Neural cell (in vitro differentiated cells): Measurements from ENCODE around the gene ADGRF1. TPM values are rescaled to one million over a fixed set of nuclear protein-coding genes. Genes with fewer than 3 reads are reported as not detected.

Experiments
- H2AFZ ChIP-seq: fragments of 200-600, 300-800 bp; sonication (generic), shearing (Covaris generic); 2 replicates; pipeline ENCODE4 v1.6.0; 2014; ENCODE audit warnings: low read depth, mild to moderate bottlenecking, antibody characterized with exemption, low read length, moderate library complexity
- H3F3A ChIP-seq: fragments of 200-600 bp; shearing (Covaris generic); 2 replicates; pipeline ENCODE4 v1.6.1; 2016; ENCODE audit warnings: mild to moderate bottlenecking, moderate library complexity, mixed read lengths, antibody characterized with exemption, low read length; ENCODE audit not compliant: insufficient read depth, poor library complexity, severe bottlenecking
- H3K27ac ChIP-seq: fragments of 200-600, 300-800 bp; sonication (generic), shearing (Covaris generic); 2 replicates; pipeline ENCODE4 v1.5.1; 2014; ENCODE audit warnings: mild to moderate bottlenecking, low read length, moderate library complexity
- H3K27me3 ChIP-seq: fragments of 300-800, 200-600 bp; sonication (generic), shearing (Covaris generic); 2 replicates; pipeline ENCODE4 v1.6.0; 2014; ENCODE audit warnings: mild to moderate bottlenecking, low read depth, low read length, moderate library complexity; ENCODE audit not compliant: insufficient read depth
- H3K36me3 ChIP-seq: fragments of 300-800, 200-600 bp; sonication (generic), shearing (Covaris generic); 2 replicates; pipeline ENCODE4 v1.5.1; 2014; ENCODE audit warnings: mild to moderate bottlenecking, antibody characterized with exemption, low read length, moderate library complexity; ENCODE audit not compliant: insufficient read depth
- H3K4me2 ChIP-seq: fragments of 300-800, 200-600 bp; sonication (generic), shearing (Covaris generic); 2 replicates; pipeline ENCODE4 v1.6.0; 2014; ENCODE audit warnings: mild to moderate bottlenecking, low read length
- H3K4me3 ChIP-seq: fragments of 300-800, 200-600 bp; sonication (generic), shearing (Covaris generic); 2 replicates; pipeline ENCODE4 v1.5.1; 2014; ENCODE audit warnings: mild to moderate bottlenecking, low read length, moderate library complexity
- H3K79me2 ChIP-seq: fragments of 200-600 bp; shearing (Covaris generic); replicated peaks from 2 replicates; pipeline ENCODE4 v1.6.0; 2014; ENCODE audit warnings: mild to moderate bottlenecking, low read length, moderate library complexity; ENCODE audit not compliant: insufficient read depth
- H3K9ac ChIP-seq: fragments of 300-800, 200-600 bp; sonication (generic), shearing (Covaris generic); 2 replicates; pipeline ENCODE4 v1.6.1; 2016; ENCODE audit warnings: mild to moderate bottlenecking, low read length, mixed read lengths
- H3K9me2 ChIP-seq: fragments of 200-600 bp; shearing (Covaris generic); 2 replicates; pipeline ENCODE4 v1.6.1; 2016; ENCODE audit warnings: mild to moderate bottlenecking, low read length, mixed read lengths; ENCODE audit not compliant: insufficient read depth
- H3K9me3 ChIP-seq: fragments of 200-600, 300-800 bp; sonication (generic), shearing (Covaris generic); 2 replicates; pipeline ENCODE4 v1.6.1; 2016; ENCODE audit warnings: mild to moderate bottlenecking, mixed run types, low read length, moderate library complexity, mixed read lengths
- H4K20me1 ChIP-seq: fragments of 200-600 bp; shearing (Covaris generic); 2 replicates; pipeline ENCODE4 v1.6.1; 2016; ENCODE audit warnings: mild to moderate bottlenecking, mixed run types; ENCODE audit not compliant: insufficient read depth
- CTCF ChIP-seq: fragments of 450-650 bp; IDR thresholded peaks from 2 replicates; pipeline ENCODE4 v1.5.1; 2014; ENCODE audit warnings: antibody characterized with exemption, mild to moderate bottlenecking, moderate library complexity; ENCODE audit not compliant: poor library complexity, severe bottlenecking
- EP300 ChIP-seq: fragments of 450-650 bp; conservative IDR thresholded peaks from 2 replicates; pipeline ENCODE4 v1.6.1; 2014; ENCODE audit warnings: antibody characterized with exemption, mild to moderate bottlenecking, moderate library complexity; ENCODE audit not compliant: poor library complexity, severe bottlenecking
- EZH2 ChIP-seq: fragments of 200-600, 300-800 bp; shearing (Covaris generic), sonication (generic); IDR thresholded peaks from 2 replicates; pipeline ENCODE4 v1.6.1; 2014; ENCODE audit warnings: antibody characterized with exemption, low read length, borderline replicate concordance, mild to moderate bottlenecking; ENCODE audit not compliant: insufficient read depth, poor library complexity, severe bottlenecking
- MXI1 ChIP-seq: fragments of 450-650 bp; conservative IDR thresholded peaks from 2 replicates; pipeline ENCODE4 v1.6.1; 2014; ENCODE audit warnings: antibody characterized with exemption, mild to moderate bottlenecking; ENCODE audit not compliant: poor library complexity, severe bottlenecking
- POLR2AphosphoS5 ChIP-seq: IDR thresholded peaks from 2 replicates; pipeline ENCODE4 v1.6.1; 2012
- RAD21 ChIP-seq: fragments of 450-650 bp; conservative IDR thresholded peaks from 2 replicates; pipeline ENCODE4 v1.6.1; 2014; ENCODE audit warnings: antibody characterized with exemption, mild to moderate bottlenecking, moderate library complexity
- SMC3 ChIP-seq: fragments of 450-650 bp; conservative IDR thresholded peaks from 2 replicates; pipeline ENCODE4 v1.6.1; 2014; ENCODE audit warnings: antibody characterized with exemption, mild to moderate bottlenecking, moderate library complexity; ENCODE audit not compliant: poor library complexity
- TAF1 ChIP-seq: IDR thresholded peaks from 2 replicates; pipeline ENCODE4 v1.6.1; 2012; ENCODE audit warnings: low read depth
- polyA plus RNA-seq: library from polyadenylated mRNA; depleted of rRNA; stranded (reverse); fragments of >200 nt; gene quantifications from 2 replicates; pipeline ENCODE4 v1.2.3, GENCODE V29; 2014
- TF ChIP-seq, protein P1 (sequence below): IDR thresholded peaks from 2 replicates; pipeline ENCODE4 v1.6.1; 2012; ENCODE audit warnings: borderline replicate concordance

ADGRF1 gene
- polyA plus RNA-seq, 1 donor from 2014 or later, result not detected

- Histone ChIP-seq H3K9ac (no peak overlapping the region), H3F3A (no peaks in the 10 kb centered on the region), H3K4me2 (no peak overlapping the region), H3K9me2 (no peaks in the 10 kb centered on the region), H3K27me3 (no peaks in the 10 kb centered on the region), H3K27ac (no peak overlapping the region), H4K20me1 (no peaks in the 10 kb centered on the region), H3K36me3 (no peaks in the 10 kb centered on the region), H2AFZ (no peak overlapping the region), H3K9me3 (no peaks in the 10 kb centered on the region), H3K79me2 (no peaks in the 10 kb centered on the region), H3K4me3 (no peak overlapping the region)
- TF ChIP-seq POLR2AphosphoS5, result no peak
- TF ChIP-seq RAD21, result no peak
- no peak for TF ChIP-seq CTCF
- TF ChIP-seq EZH2, result no peak
- no peak for TF ChIP-seq SMC3
- no peak for TF ChIP-seq EP300
- no peak for TF ChIP-seq TAF1
- TF ChIP-seq, protein P1, sequence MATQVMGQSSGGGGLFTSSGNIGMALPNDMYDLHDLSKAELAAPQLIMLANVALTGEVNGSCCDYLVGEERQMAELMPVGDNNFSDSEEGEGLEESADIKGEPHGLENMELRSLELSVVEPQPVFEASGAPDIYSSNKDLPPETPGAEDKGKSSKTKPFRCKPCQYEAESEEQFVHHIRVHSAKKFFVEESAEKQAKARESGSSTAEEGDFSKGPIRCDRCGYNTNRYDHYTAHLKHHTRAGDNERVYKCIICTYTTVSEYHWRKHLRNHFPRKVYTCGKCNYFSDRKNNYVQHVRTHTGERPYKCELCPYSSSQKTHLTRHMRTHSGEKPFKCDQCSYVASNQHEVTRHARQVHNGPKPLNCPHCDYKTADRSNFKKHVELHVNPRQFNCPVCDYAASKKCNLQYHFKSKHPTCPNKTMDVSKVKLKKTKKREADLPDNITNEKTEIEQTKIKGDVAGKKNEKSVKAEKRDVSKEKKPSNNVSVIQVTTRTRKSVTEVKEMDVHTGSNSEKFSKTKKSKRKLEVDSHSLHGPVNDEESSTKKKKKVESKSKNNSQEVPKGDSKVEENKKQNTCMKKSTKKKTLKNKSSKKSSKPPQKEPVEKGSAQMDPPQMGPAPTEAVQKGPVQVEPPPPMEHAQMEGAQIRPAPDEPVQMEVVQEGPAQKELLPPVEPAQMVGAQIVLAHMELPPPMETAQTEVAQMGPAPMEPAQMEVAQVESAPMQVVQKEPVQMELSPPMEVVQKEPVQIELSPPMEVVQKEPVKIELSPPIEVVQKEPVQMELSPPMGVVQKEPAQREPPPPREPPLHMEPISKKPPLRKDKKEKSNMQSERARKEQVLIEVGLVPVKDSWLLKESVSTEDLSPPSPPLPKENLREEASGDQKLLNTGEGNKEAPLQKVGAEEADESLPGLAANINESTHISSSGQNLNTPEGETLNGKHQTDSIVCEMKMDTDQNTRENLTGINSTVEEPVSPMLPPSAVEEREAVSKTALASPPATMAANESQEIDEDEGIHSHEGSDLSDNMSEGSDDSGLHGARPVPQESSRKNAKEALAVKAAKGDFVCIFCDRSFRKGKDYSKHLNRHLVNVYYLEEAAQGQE, result no peak
- no peak for TF ChIP-seq MXI1
These were observed 27.0 kb upstream of the ADGRF1 start for GRCh38 chr6:47069156-47069555.

DNA sequence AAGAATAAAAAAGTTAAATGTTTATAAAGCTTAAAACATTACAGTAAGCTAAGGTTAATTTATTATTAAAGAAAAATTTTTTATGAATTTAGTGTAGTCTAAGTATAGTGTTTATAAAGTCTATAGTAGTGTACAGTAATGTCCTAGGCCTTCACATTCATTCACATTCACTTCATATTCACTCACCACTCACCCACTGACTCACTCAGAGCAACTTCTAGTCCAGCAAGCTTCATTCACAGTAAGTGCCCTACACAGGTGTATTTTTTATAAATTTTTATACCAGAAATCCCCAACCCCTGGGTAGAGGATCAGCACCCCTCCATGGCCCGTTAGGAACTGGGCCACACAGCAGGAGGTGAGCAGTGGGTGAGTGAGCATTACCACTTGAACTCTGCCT, 24.3 kb upstream of the ADGRF1 start:
- Histone ChIP-seq H3K9ac (no peak overlapping the region), H3K27ac (no peak overlapping the region), H3K9me3 (no peaks in the 10 kb centered on the region), H2AFZ (no peak overlapping the region), H3K4me3 (no peak overlapping the region), H3K36me3 (no peaks in the 10 kb centered on the region), H3K9me2 (no peaks in the 10 kb centered on the region), H3K27me3 (no peaks in the 10 kb centered on the region), H4K20me1 (no peaks in the 10 kb centered on the region), H3K79me2 (no peaks in the 10 kb centered on the region), H3F3A (no peaks in the 10 kb centered on the region), H3K4me2 (no peak overlapping the region)
- no peak for TF ChIP-seq SMC3
- TF ChIP-seq TAF1, result no peak
- TF ChIP-seq EZH2, result no peak
- no peak for TF ChIP-seq CTCF
